ENCODE results near the gene ODAD3. TPM values are rescaled to one million over a fixed set of nuclear protein-coding genes. Genes with fewer than 3 reads are reported as not detected.

The ODAD3 gene
- total and polyA plus RNA-seq, 2 experiments from 2014 or later: 1.3 to 1.9 TPM

DNA sequence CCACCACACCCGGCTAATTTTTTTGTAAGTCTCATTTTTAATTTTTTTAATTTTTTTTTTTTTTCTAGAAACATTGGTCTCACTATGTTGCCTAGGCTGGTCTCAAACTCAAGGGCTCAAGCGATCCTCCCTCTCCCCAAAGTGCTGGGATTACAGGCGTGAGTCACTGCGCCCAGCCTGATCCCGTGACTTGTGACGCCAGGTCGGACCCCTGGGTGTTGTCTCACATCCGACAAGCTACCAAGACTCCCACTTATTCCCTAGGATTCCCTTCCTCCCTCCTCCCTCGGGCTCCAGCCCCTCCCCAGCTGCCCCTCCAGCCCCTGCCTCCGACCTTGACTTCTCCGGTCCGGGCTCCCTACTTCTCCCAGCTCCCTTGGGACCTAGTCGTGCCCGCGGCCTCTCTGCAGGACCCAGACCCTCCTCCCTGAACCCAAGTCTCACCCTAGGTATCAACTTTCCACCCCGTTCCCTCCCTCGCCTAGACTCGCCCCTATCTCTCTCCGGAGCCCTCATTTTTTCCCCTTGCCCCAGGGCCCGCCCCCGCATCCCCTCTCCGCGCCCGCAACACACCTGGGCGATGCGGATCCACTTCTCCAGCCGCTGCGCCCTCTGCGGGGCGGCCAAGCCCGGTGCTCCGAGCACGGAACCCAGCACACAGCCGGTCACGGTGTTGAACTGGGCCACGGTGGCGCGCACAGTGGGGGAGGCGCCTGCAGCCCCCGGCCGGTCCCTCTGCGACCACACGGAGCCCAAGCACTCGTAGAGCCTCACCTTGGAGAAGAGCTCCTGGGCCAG is 28.9 kb downstream of the ODAD3 start:
- Histone ChIP-seq H3K4me2 (no peak overlapping the region), H3K36me3 (replicated peaks; ENCODE audit: insufficient read depth, low read depth) (no peaks in the 10 kb centered on the region), H3K27me3 (no peaks in the 10 kb centered on the region), H3K4me1 (ENCODE audit: insufficient read depth) (no peaks in the 10 kb centered on the region), H3K79me2 (no peaks in the 10 kb centered on the region), H3K4me3 (no peak overlapping the region), H3K27ac (no peak overlapping the region), H2AFZ (no peak overlapping the region), H3K9me3 (ENCODE audit: low read depth) (no peaks in the 10 kb centered on the region), H3K9me2 (replicated peaks; ENCODE audit: insufficient read depth) (no peaks in the 10 kb centered on the region), H4K20me1 (ENCODE audit: insufficient read depth, poor library complexity, severe bottlenecking) (no peaks in the 10 kb centered on the region)
- DNase-seq (ENCODE audit: low spot score): no peak
- TF ChIP-seq EZH2phosphoT487 (IDR thresholded peaks at IDR 0.05; ENCODE audit: low read depth, severe bottlenecking, unreplicated experiment): no peak
- TF ChIP-seq EZH2 (IDR thresholded peaks at IDR 0.05; ENCODE audit: borderline replicate concordance): no peak
- TF ChIP-seq, protein P1, sequence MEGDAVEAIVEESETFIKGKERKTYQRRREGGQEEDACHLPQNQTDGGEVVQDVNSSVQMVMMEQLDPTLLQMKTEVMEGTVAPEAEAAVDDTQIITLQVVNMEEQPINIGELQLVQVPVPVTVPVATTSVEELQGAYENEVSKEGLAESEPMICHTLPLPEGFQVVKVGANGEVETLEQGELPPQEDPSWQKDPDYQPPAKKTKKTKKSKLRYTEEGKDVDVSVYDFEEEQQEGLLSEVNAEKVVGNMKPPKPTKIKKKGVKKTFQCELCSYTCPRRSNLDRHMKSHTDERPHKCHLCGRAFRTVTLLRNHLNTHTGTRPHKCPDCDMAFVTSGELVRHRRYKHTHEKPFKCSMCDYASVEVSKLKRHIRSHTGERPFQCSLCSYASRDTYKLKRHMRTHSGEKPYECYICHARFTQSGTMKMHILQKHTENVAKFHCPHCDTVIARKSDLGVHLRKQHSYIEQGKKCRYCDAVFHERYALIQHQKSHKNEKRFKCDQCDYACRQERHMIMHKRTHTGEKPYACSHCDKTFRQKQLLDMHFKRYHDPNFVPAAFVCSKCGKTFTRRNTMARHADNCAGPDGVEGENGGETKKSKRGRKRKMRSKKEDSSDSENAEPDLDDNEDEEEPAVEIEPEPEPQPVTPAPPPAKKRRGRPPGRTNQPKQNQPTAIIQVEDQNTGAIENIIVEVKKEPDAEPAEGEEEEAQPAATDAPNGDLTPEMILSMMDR (IDR thresholded peaks at IDR 0.05; ENCODE audit: poor library complexity): no peak
- WGBS (ENCODE audit: low lambda C conversion rate, missing lambda C conversion rate): 89% methylated on average over 24 of the region's 44 CpGs

DNA sequence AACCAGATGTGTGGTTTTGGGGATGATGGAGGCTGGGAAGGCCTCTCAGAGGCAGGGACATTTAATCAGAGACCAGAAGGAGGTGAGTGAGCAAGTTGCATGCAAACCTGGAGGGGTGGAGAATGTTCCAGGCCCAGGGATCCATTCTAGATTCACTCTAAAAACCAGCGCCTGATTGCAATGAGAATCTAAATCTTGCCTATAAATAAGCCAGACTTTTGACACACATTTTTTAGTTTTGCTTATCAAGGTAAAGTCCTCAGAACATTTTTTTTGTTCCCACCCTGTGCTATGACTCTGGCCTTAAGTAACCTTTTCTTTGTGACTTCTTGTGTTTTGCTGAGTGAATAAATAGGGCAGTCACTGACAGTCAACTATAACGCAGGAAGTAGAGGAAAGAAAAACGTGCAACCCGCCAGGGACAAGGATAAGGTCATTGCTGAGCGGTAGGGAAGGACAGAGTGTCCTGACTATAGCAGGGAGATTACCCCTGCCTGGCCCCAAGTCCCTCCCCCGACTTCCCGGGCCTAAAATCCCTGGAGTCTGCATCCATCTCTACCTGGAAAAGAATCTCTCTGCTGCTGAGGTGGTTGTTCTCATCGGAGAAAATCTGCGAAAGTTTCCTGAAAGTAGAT is 30.2 kb downstream of the ODAD3 start:
- Histone ChIP-seq H3K9me3 (ENCODE audit: low read depth) (no peaks in the 10 kb centered on the region), H3K4me1 (ENCODE audit: insufficient read depth) (no peaks in the 10 kb centered on the region), H3K4me2 (no peak overlapping the region), H3K27me3 (no peaks in the 10 kb centered on the region), H3K4me3 (no peak overlapping the region), H3K27ac (peak overlapping the region; percentile 45), H3K9me2 (replicated peaks; ENCODE audit: insufficient read depth) (no peaks in the 10 kb centered on the region), H4K20me1 (ENCODE audit: insufficient read depth, poor library complexity, severe bottlenecking) (no peaks in the 10 kb centered on the region), H2AFZ (no peak overlapping the region), H3K36me3 (replicated peaks; ENCODE audit: insufficient read depth, low read depth) (no peaks in the 10 kb centered on the region), H3K79me2 (no peaks in the 10 kb centered on the region)
- WGBS (ENCODE audit: low lambda C conversion rate, missing lambda C conversion rate): 78% methylated on average over 9 of the region's 9 CpGs
- TF ChIP-seq EZH2 (IDR thresholded peaks at IDR 0.05; ENCODE audit: borderline replicate concordance) (no peak), EZH2phosphoT487 (IDR thresholded peaks at IDR 0.05; ENCODE audit: low read depth, severe bottlenecking, unreplicated experiment) (no peak)
- TF ChIP-seq, protein P1 (IDR thresholded peaks at IDR 0.05; ENCODE audit: poor library complexity): no peak
- peak; percentile 39 for DNase-seq (ENCODE audit: low spot score)

DNA sequence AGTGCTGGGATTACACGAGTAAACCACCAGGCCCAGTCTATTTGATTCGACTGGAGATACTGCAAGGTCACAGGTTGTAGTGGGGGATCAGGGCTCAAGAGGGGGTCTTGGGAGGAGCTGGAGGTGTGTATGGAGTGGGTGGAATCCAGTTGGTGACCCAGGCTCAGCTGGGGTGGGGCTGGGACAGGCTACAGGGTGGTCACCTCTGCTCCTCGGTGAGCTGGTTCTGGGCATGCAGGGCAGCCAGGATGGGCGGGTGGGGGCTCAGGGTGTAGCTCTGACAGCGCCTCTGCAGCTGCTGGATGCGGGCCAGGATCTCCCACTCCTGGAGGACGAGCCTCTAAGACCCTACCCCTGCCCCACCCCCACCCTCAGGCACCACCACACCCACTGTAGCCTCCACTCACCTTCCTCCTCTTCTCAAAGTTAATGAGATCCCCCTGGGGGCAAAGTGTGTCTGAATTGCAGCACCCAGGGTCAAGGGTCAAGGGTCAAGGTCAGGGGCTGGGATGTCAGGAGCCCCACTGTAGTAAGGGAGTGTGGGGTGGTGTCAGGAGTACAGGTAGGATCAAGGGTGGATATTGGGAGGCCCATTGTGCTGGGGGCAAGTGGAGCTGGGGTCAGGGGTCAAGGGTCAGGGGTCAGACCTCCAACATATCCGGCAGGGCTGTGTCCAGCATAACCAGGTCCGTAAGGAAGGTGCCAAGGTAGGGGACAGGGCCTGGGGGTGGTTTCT is 32.9 kb downstream of the ODAD3 start:
- Histone ChIP-seq H3K4me1 (ENCODE audit: insufficient read depth) (no peaks in the 10 kb centered on the region), H3K4me3 (no peak overlapping the region), H3K36me3 (replicated peaks; ENCODE audit: insufficient read depth, low read depth) (no peaks in the 10 kb centered on the region), H3K79me2 (no peaks in the 10 kb centered on the region), H2AFZ (no peak overlapping the region), H3K9me2 (replicated peaks; ENCODE audit: insufficient read depth) (no peaks in the 10 kb centered on the region), H3K27me3 (no peaks in the 10 kb centered on the region), H3K27ac (no peak overlapping the region), H3K4me2 (no peak overlapping the region), H4K20me1 (ENCODE audit: insufficient read depth, poor library complexity, severe bottlenecking) (no peaks in the 10 kb centered on the region), H3K9me3 (ENCODE audit: low read depth) (no peaks in the 10 kb centered on the region)
- WGBS (ENCODE audit: low lambda C conversion rate, missing lambda C conversion rate): 88% methylated on average over 4 of the region's 9 CpGs
- DNase-seq (ENCODE audit: low spot score): no peak
- TF ChIP-seq EZH2phosphoT487 (IDR thresholded peaks at IDR 0.05; ENCODE audit: low read depth, severe bottlenecking, unreplicated experiment) (no peak), EZH2 (IDR thresholded peaks at IDR 0.05; ENCODE audit: borderline replicate concordance) (no peak)
- TF ChIP-seq, protein P1 (IDR thresholded peaks at IDR 0.05; ENCODE audit: poor library complexity): no peak

Data from hepatocyte (in vitro differentiated cells).